Thyroid gland (tissue), 4 donors: ENCODE data around the gene BEND7. TPM values are rescaled to one million over a fixed set of nuclear protein-coding genes. Genes with fewer than 3 reads are reported as not detected.
"Not testable (repeated sequence)": the region's sequence is repeated elsewhere in the genome, so short reads cannot be mapped to it uniquely, and the experiment has no call there.

Source experiments
- DNase-seq, 2 donors: peaks; one replicate each; pipeline ENCODE4 v3.0.0-alpha.2; 2019
- H3K27ac ChIP-seq, 3 donors: fragments of 200-600 bp; sonication (generic); 1 replicate in 2 of 3; 2 replicates in 1 of 3; pipeline ENCODE4 v1.5.1; 2016 to 2019; ENCODE audit warnings: mild to moderate bottlenecking in 1 of 3, moderate library complexity in 1 of 3
- H3K27me3 ChIP-seq: fragments of 200-600 bp; sonication (generic); one replicate; pipeline ENCODE4 v1.5.1; 2019
- H3K36me3 ChIP-seq, 2 donors: fragments of 200-600 bp; sonication (generic); one replicate each; pipeline ENCODE4 v1.5.1; 2016 to 2019
- H3K4me1 ChIP-seq, 2 donors: fragments of 200-600 bp; sonication (generic); one replicate each; pipeline ENCODE4 v1.5.1; 2017 to 2019
- H3K4me3 ChIP-seq, 3 donors: fragments of 200-600 bp; sonication (generic); replicated peaks in 1 of 3; 1 replicate in 2 of 3; 2 replicates in 1 of 3; pipeline ENCODE4 v1.5.1; 2016; ENCODE audit warnings: mild to moderate bottlenecking in 1 of 3
- H3K9me3 ChIP-seq: fragments of 200-600 bp; sonication (generic); one replicate; pipeline ENCODE4 v1.5.1; 2017
- CTCF ChIP-seq, 6 experiments: fragments of 200-600 bp in 3 of 6; fragments of 450-650 bp in 3 of 6; sonication (generic) in 3 of 6; IDR thresholded peaks; one replicate each; pipeline ENCODE4 v1.5.1; 2016 to 2019; ENCODE audit warnings: antibody characterized with exemption in 6 of 6, mild to moderate bottlenecking in 2 of 6, inconsistent platforms in 1 of 6, moderate library complexity in 1 of 6
- POLR2A ChIP-seq, 2 donors: fragments of 450-650 bp; IDR thresholded peaks; one replicate each; pipeline ENCODE4 v1.6.1; 2017; ENCODE audit warnings: antibody characterized with exemption in 2 of 2, mild to moderate bottlenecking in 2 of 2, moderate library complexity in 1 of 2
- WGBS, 2 donors: methylation state at CpG; one replicate each; pipeline ENCODE4 v1.1.5; 2017; 5-methylcytosine and 5-hydroxymethylcytosine counted together
- intact Hi-C: fragments of 100-400 bp; cut with DNase I; formaldehyde crosslinking; loops from one replicate; pipeline ENCODE4 v1.15.1; 2023
- total RNA-seq, 4 donors: library from RNA; depleted of rRNA; stranded (reverse); fragments of >200 nt; gene quantifications; one replicate each; pipeline ENCODE4 v1.2.3, GENCODE V29; 2016

Gene BEND7
- total RNA-seq, 4 donors from 2014 or later: 51.3 to 106 (median 84.3) TPM

GRCh38 chr10:13412894-13413293 is 115.9 kb downstream of the BEND7 start:
- Histone ChIP-seq H3K27me3 (no peaks in the 10 kb centered on the region), H3K27ac (no peak overlapping the region), H3K9me3 (no peaks in the 10 kb centered on the region), H3K4me1 (peaks cover 6 to 9% of the 10 kb centered on the region in 2 donors), H3K36me3 (no peaks in the 10 kb centered on the region), H3K4me3 (no peak overlapping the region)
- intact Hi-C loops: no loop called here
- TF ChIP-seq CTCF (IDR thresholded peaks at IDR 0.05) (no peak), POLR2A (IDR thresholded peaks at IDR 0.05) (no peak)
- no peak for DNase-seq
- WGBS, 2 donors: 90 to 91% methylated on average over 3 of the region's 3 CpGs

- TF ChIP-seq CTCF (IDR thresholded peaks at IDR 0.05) (no peak), POLR2A (IDR thresholded peaks at IDR 0.05) (no peak)
- H3K4me3 ChIP-seq: no peak overlapping the region
- DNase-seq: peak in 1 of 2 donors; percentile 24
- peaks cover 3 to 6% of the 10 kb centered on the region in 2 donors for H3K4me1 ChIP-seq
- H3K27me3 ChIP-seq: no peaks in the 10 kb centered on the region
- H3K9me3 ChIP-seq: no peaks in the 10 kb centered on the region
- intact Hi-C loops: no loop called here
- peak overlapping the region in 1 of 3 donors; percentile 10 for H3K27ac ChIP-seq
- H3K36me3 ChIP-seq: no peaks in the 10 kb centered on the region
- 63 to 65% methylated on average over 5 of the region's 5 CpGs for WGBS, 2 donors
Observed at GRCh38 chr10:13404791-13405190, 124.0 kb downstream of the BEND7 start.

- intact Hi-C loops: no loop called here
- no peak for TF ChIP-seq CTCF (IDR thresholded peaks at IDR 0.05)
- TF ChIP-seq POLR2A (IDR thresholded peaks at IDR 0.05): no peak
- WGBS, 2 donors: 88 to 89% methylated on average over 3 of the region's 3 CpGs
Observed at GRCh38 chr10:13404305-13404759, 124.5 kb downstream of the BEND7 start.

GRCh38 chr10:13403426-13403825 is 125.4 kb downstream of the BEND7 start:
- DNase-seq, H3K4me3 ChIP-seq, H3K27me3 ChIP-seq, H3K36me3 ChIP-seq, H3K9me3 ChIP-seq, H3K4me1 ChIP-seq, intact Hi-C loops: not testable (repeated sequence)
- WGBS, 2 donors: 89 to 90% methylated on average over 7 of the region's 7 CpGs
- peak overlapping the region in 1 of 3 donors; percentile 17 for H3K27ac ChIP-seq

More at GRCh38 chr10:13404305-13404759, 124.5 kb downstream of the BEND7 start:
- Histone ChIP-seq H3K27ac (peak overlapping the region in 1 of 3 donors; percentile 10), H3K36me3 (no peaks in the 10 kb centered on the region), H3K4me3 (no peak overlapping the region), H3K4me1 (peaks cover 3 to 6% of the 10 kb centered on the region in 2 donors), H3K9me3 (no peaks in the 10 kb centered on the region), H3K27me3 (no peaks in the 10 kb centered on the region)
- DNase-seq: no peak

GRCh38 chr10:13402021-13402420 is 126.8 kb downstream of the BEND7 start:
- DNase-seq: peak; percentile 29 to 59
- intact Hi-C loops: no loop called here
- TF ChIP-seq CTCF (IDR thresholded peaks at IDR 0.05) (no peak), POLR2A (IDR thresholded peaks at IDR 0.05) (no peak)
- WGBS, 2 donors: 28 to 42% methylated on average over 8 of the region's 8 CpGs
- H3K4me3 ChIP-seq: no peak overlapping the region
- peak overlapping the region; percentile 68 to 88 (median 85) for H3K27ac ChIP-seq
- H3K36me3 ChIP-seq: no peaks in the 10 kb centered on the region
- H3K27me3 ChIP-seq: no peaks in the 10 kb centered on the region
- H3K9me3 ChIP-seq: no peaks in the 10 kb centered on the region
- peaks cover 3 to 6% of the 10 kb centered on the region in 2 donors for H3K4me1 ChIP-seq
